Mesendoderm (in vitro differentiated cells): ENCODE data around the gene ARPP19.

Experiments used
- DNase-seq: peaks from one replicate; pipeline ENCODE4 v3.0.0; 2013
- H2AK5ac ChIP-seq: 2 replicates; pipeline ENCODE4 v1.6.1; 2013; ENCODE audit warnings: low read length, inconsistent platforms
- H2BK120ac ChIP-seq: 2 replicates; pipeline ENCODE4 v1.6.1; 2013; ENCODE audit warnings: low read depth, mild to moderate bottlenecking, low read length, moderate library complexity, mixed read lengths
- H2BK15ac ChIP-seq: replicated peaks from 2 replicates; pipeline ENCODE4 v1.6.1; 2013; ENCODE audit warnings: low read depth, mild to moderate bottlenecking, moderate library complexity
- H2BK5ac ChIP-seq: 2 replicates; pipeline ENCODE4 v1.6.1; 2013; ENCODE audit warnings: low read length, inconsistent platforms
- H3K18ac ChIP-seq: 2 replicates; pipeline ENCODE4 v1.6.1; 2013; ENCODE audit warnings: mild to moderate bottlenecking, low read length, mixed read lengths
- H3K23ac ChIP-seq: one replicate; pipeline ENCODE4 v1.6.1; 2013; ENCODE audit warnings: low read length
- H3K27ac ChIP-seq: 2 replicates; pipeline ENCODE4 v1.5.1; 2013; ENCODE audit warnings: low read depth, mild to moderate bottlenecking, inconsistent platforms, low read length, moderate library complexity
- H3K27me3 ChIP-seq: 2 replicates; pipeline ENCODE4 v1.6.1; 2013; ENCODE audit warnings: low read length, control low read depth, mild to moderate bottlenecking, inconsistent platforms; ENCODE audit not compliant: insufficient read depth, poor library complexity
- H3K36me3 ChIP-seq: 2 replicates; pipeline ENCODE4 v1.6.1; 2013; ENCODE audit warnings: low read length, inconsistent platforms; ENCODE audit not compliant: control insufficient read depth, insufficient read depth
- H3K4ac ChIP-seq: one replicate; pipeline ENCODE4 v1.6.1; 2013; ENCODE audit warnings: low read depth, mild to moderate bottlenecking, low read length, moderate library complexity
- H3K4me1 ChIP-seq: 2 replicates; pipeline ENCODE4 v1.6.1; 2013; ENCODE audit warnings: low read depth, low read length, inconsistent platforms; ENCODE audit not compliant: control insufficient read depth
- H3K4me2 ChIP-seq: 2 replicates; pipeline ENCODE4 v1.6.1; 2013; ENCODE audit warnings: low read length
- H3K4me3 ChIP-seq: 2 replicates; pipeline ENCODE4 v1.5.1; 2013; ENCODE audit warnings: mild to moderate bottlenecking, low read length
- H3K56ac ChIP-seq: one replicate; pipeline ENCODE4 v1.6.1; 2013; ENCODE audit warnings: low read length
- H3K79me1 ChIP-seq: 2 replicates; pipeline ENCODE4 v1.6.1; 2013; ENCODE audit warnings: low read length, inconsistent platforms
- H3K79me2 ChIP-seq: 2 replicates; pipeline ENCODE4 v1.6.1; 2013; ENCODE audit warnings: mild to moderate bottlenecking, low read length; ENCODE audit not compliant: control insufficient read depth, insufficient read depth
- H3K9ac ChIP-seq: 2 replicates; pipeline ENCODE4 v1.6.1; 2013; ENCODE audit warnings: low read length, inconsistent platforms
- H4K5ac ChIP-seq: one replicate; pipeline ENCODE4 v1.6.1; 2013; ENCODE audit warnings: low read length
- H4K8ac ChIP-seq: one replicate; pipeline ENCODE4 v1.6.1; 2013; ENCODE audit warnings: low read depth, mild to moderate bottlenecking, control low read depth, low read length, moderate library complexity
- WGBS: extraction: QIAGEN DNeasy Blood & Tissue Kit; methylation state at CpG from one replicate; pipeline ENCODE4 v1.1.7; 2013; ENCODE audit warnings: low lambda C conversion rate, missing lambda C conversion rate; ENCODE audit not compliant: insufficient coverage; ENCODE audit errors: extremely low coverage; 5-methylcytosine and 5-hydroxymethylcytosine counted together

ARPP19 gene

GRCh38 chr15:52529341-52529924 is 39.4 kb downstream of the ARPP19 start:
- Histone ChIP-seq H3K36me3 (no peaks in the 10 kb centered on the region), H3K18ac (no peak overlapping the region), H4K5ac (no peak overlapping the region), H3K4me1 (peaks cover 5% of the 10 kb centered on the region), H4K8ac (no peak overlapping the region), H3K79me2 (no peaks in the 10 kb centered on the region), H2BK5ac (no peak overlapping the region), H3K4me3 (peak overlapping the region; percentile 49), H3K27ac (no peak overlapping the region), H3K4ac (peak overlapping the region; percentile 20), H3K27me3 (peaks cover 10% of the 10 kb centered on the region), H3K4me2 (peak overlapping the region; percentile 94), H3K9ac (peak overlapping the region; percentile 65), H3K56ac (peak overlapping the region; percentile 73), H2BK120ac (no peak overlapping the region), H3K23ac (no peak overlapping the region), H2AK5ac (no peak overlapping the region), H2BK15ac (no peak overlapping the region), H3K79me1 (no peaks in the 10 kb centered on the region)
- DNase-seq: peak; percentile 49
- WGBS: no CpG with 5 or more reads among the region's 28 CpGs

GRCh38 chr15:52528564-52529340 is 40.1 kb downstream of the ARPP19 start, which contains the start of gene MYO5A:
TSS of gene MYO5A (minus strand) at chr15:52528880. CDS start at chr15:52528806, 74 bp downstream.
- no peak within 1 kb of the TSS for H4K8ac ChIP-seq
- H3K23ac ChIP-seq: no peak within 1 kb of the TSS
- DNase-seq: peak; percentile 80
- H3K9ac ChIP-seq: peak within 1 kb of the TSS; percentile 72
- H3K36me3 ChIP-seq: no peaks in the 10 kb centered on the region
- peaks cover 5% of the 10 kb centered on the region for H3K4me1 ChIP-seq
- H2BK120ac ChIP-seq: no peak within 1 kb of the TSS
- no peak within 1 kb of the TSS for H2BK5ac ChIP-seq
- no peak within 1 kb of the TSS for H2AK5ac ChIP-seq
- peak within 1 kb of the TSS; percentile 20 for H3K4ac ChIP-seq
- no CpG with 5 or more reads among the region's 103 CpGs for WGBS
- peaks cover 10% of the 10 kb centered on the region for H3K27me3 ChIP-seq
- H4K5ac ChIP-seq: no peak within 1 kb of the TSS
- peak within 1 kb of the TSS; percentile 94 for H3K4me2 ChIP-seq
- peak within 1 kb of the TSS; percentile 55 for H3K4me3 ChIP-seq
- H3K18ac ChIP-seq: no peak within 1 kb of the TSS
- no peaks in the 10 kb centered on the region for H3K79me1 ChIP-seq
- H3K56ac ChIP-seq: peak within 1 kb of the TSS; percentile 79
- peak within 1 kb of the TSS; percentile 65 for H3K27ac ChIP-seq
- no peak within 1 kb of the TSS for H2BK15ac ChIP-seq
- H3K79me2 ChIP-seq: no peaks in the 10 kb centered on the region

DNA sequence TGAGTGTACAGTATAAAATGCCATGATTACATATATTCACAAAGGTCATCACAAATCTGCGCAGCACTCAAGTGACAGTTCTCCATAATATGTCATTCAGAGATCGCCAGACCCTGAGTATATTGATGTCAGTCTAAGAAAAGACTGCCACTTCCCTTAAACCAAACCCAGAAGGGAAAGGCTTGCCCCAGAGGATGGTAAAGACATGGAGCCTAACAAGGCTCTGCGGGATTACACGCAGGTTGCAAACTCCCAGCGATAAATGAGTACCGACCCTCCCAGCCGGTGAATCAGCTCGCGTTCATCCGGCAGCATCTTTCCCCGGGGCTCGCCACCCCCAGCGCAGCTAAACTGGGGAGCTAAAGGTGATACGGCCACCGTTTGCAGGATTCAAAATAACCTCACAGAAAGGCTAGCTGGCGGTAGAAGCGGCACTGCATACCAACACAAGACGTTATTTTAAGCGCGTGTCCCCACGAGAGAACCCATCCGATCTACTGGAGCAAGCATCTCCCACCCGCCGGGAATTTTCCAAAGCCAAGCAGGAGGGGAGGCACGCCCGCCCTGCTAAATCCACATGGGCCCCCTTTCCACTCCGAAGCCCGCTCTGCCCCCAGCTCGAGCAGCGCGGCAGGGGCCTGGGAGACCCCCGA is 40.8 kb downstream of the ARPP19 start:
- no peak overlapping the region for H3K18ac ChIP-seq
- no peaks in the 10 kb centered on the region for H3K36me3 ChIP-seq
- H4K5ac ChIP-seq: no peak overlapping the region
- no peak overlapping the region for H4K8ac ChIP-seq
- no peak overlapping the region for H2AK5ac ChIP-seq
- H3K4me1 ChIP-seq: peaks cover 5% of the 10 kb centered on the region
- no peak overlapping the region for H3K23ac ChIP-seq
- no peak overlapping the region for H3K27ac ChIP-seq
- no peak overlapping the region for H2BK5ac ChIP-seq
- peak overlapping the region; percentile 63 for H3K4me2 ChIP-seq
- DNase-seq: peak; percentile 34
- peak overlapping the region; percentile 79 for H3K56ac ChIP-seq
- H2BK15ac ChIP-seq: no peak overlapping the region
- no peaks in the 10 kb centered on the region for H3K79me1 ChIP-seq
- H3K4ac ChIP-seq: no peak overlapping the region
- H3K79me2 ChIP-seq: no peaks in the 10 kb centered on the region
- WGBS: no CpG with 5 or more reads among the region's 32 CpGs
- peak overlapping the region; percentile 72 for H3K9ac ChIP-seq
- H3K4me3 ChIP-seq: peak overlapping the region; percentile 55
- H3K27me3 ChIP-seq: peaks cover 10% of the 10 kb centered on the region
- no peak overlapping the region for H2BK120ac ChIP-seq

DNA sequence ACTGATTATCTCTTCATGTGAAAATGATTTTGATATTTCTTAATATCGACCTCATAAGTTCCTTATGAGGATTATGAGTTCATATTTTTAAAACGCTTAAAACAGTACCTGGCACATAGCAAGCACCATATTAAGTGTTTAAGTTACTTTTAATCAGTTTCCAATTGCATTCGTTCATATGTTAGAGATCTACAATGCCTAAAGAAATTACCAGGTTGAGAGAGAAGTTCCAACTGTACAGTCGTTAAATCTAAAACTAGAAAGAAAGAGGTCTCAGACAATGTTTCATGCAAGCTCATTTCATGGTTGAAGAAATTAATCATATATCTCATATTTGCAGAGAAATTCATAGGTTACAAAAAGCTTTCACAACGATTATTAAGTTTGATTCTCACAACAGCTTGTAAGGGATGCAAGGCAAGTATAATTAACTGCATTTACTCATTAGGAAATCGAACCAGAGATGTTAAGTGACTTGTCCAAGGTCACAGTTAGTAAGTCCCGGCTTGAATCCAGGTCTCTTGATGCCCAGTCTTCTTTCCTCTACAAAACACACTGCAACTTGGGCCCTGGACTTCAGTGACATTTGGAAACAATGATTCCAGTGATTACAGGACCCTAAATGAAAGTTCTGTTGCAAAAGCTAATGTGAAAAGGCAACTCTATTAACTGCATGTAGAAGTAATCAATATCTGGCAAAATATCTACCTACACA is 41.5 kb downstream of the ARPP19 start:
- H3K27ac ChIP-seq: no peak overlapping the region
- H3K27me3 ChIP-seq: peaks cover 10% of the 10 kb centered on the region
- H3K36me3 ChIP-seq: no peaks in the 10 kb centered on the region
- H3K23ac ChIP-seq: no peak overlapping the region
- no peak overlapping the region for H4K8ac ChIP-seq
- no peak for DNase-seq
- no peak overlapping the region for H2AK5ac ChIP-seq
- no peak overlapping the region for H2BK120ac ChIP-seq
- H3K9ac ChIP-seq: no peak overlapping the region
- H3K18ac ChIP-seq: no peak overlapping the region
- no CpG with 5 or more reads among the region's 7 CpGs for WGBS
- H4K5ac ChIP-seq: no peak overlapping the region
- H3K79me1 ChIP-seq: no peaks in the 10 kb centered on the region
- H3K56ac ChIP-seq: no peak overlapping the region
- no peak overlapping the region for H3K4me2 ChIP-seq
- peaks cover 5% of the 10 kb centered on the region for H3K4me1 ChIP-seq
- no peaks in the 10 kb centered on the region for H3K79me2 ChIP-seq
- H2BK5ac ChIP-seq: no peak overlapping the region
- no peak overlapping the region for H3K4ac ChIP-seq
- no peak overlapping the region for H3K4me3 ChIP-seq
- H2BK15ac ChIP-seq: no peak overlapping the region

GRCh38 chr15:52524223-52525136 is 44.4 kb downstream of the ARPP19 start:
- Histone ChIP-seq H4K5ac (no peak overlapping the region), H4K8ac (no peak overlapping the region), H3K27ac (no peak overlapping the region), H3K79me1 (no peaks in the 10 kb centered on the region), H3K36me3 (no peaks in the 10 kb centered on the region), H3K56ac (no peak overlapping the region), H2BK5ac (no peak overlapping the region), H3K9ac (no peak overlapping the region), H2AK5ac (no peak overlapping the region), H3K4me1 (peaks cover 2% of the 10 kb centered on the region), H3K27me3 (peaks cover 2% of the 10 kb centered on the region), H2BK15ac (no peak overlapping the region), H3K79me2 (no peaks in the 10 kb centered on the region), H3K4ac (no peak overlapping the region), H2BK120ac (no peak overlapping the region), H3K4me3 (no peak overlapping the region), H3K4me2 (no peak overlapping the region), H3K23ac (no peak overlapping the region), H3K18ac (no peak overlapping the region)
- WGBS: no CpG with 5 or more reads among the region's 4 CpGs
- no peak for DNase-seq
